Effector memory CD4-positive, alpha-beta T cell (primary cell): ENCODE results near the gene FARP1.

Experiments
- DNase-seq, 3 donors: peaks; one replicate each; pipeline ENCODE4 v3.0.0-alpha.2; 2020
- H3K27ac ChIP-seq: 2 replicates; pipeline ENCODE4 v1.7.0; 2013; ENCODE audit warnings: mild to moderate bottlenecking, low read length, moderate library complexity; ENCODE audit not compliant: insufficient read depth, poor library complexity, severe bottlenecking
- H3K27me3 ChIP-seq: replicated peaks from 2 replicates; pipeline ENCODE4 v1.7.0; 2013; ENCODE audit warnings: mild to moderate bottlenecking, low read length; ENCODE audit not compliant: insufficient read depth, control insufficient read depth, poor library complexity, severe bottlenecking
- H3K36me3 ChIP-seq: 2 replicates; pipeline ENCODE4 v1.7.0; 2013; ENCODE audit warnings: mild to moderate bottlenecking, low read length, moderate library complexity; ENCODE audit not compliant: control insufficient read depth, insufficient read depth
- H3K4me1 ChIP-seq: 2 replicates; pipeline ENCODE4 v1.7.0; 2013; ENCODE audit warnings: low read length, mild to moderate bottlenecking; ENCODE audit not compliant: control insufficient read depth, insufficient read depth, poor library complexity, severe bottlenecking
- H3K4me3 ChIP-seq: 2 replicates; pipeline ENCODE4 v1.7.0; 2013; ENCODE audit warnings: low read length, low read depth, mild to moderate bottlenecking; ENCODE audit not compliant: insufficient read depth, poor library complexity, severe bottlenecking
- H3K9me3 ChIP-seq: 2 replicates; pipeline ENCODE4 v1.7.0; 2013; ENCODE audit warnings: mild to moderate bottlenecking, low read length, moderate library complexity; ENCODE audit not compliant: control insufficient read depth

The FARP1 gene

GRCh38 chr13:98372876-98373275 lies 230.0 kb downstream of the FARP1 start:
- no peak overlapping the region for H3K27ac ChIP-seq
- no peak for DNase-seq
- H3K36me3 ChIP-seq = no peaks in the 10 kb centered on the region
- no peak overlapping the region for H3K4me3 ChIP-seq
- no peaks in the 10 kb centered on the region for H3K27me3 ChIP-seq
- H3K4me1 ChIP-seq = no peaks in the 10 kb centered on the region
- no peaks in the 10 kb centered on the region for H3K9me3 ChIP-seq

- no peaks in the 10 kb centered on the region for H3K27me3 ChIP-seq
- no peak for DNase-seq
- no peak overlapping the region for H3K27ac ChIP-seq
- no peak overlapping the region for H3K4me3 ChIP-seq
- H3K9me3 ChIP-seq = no peaks in the 10 kb centered on the region
- H3K36me3 ChIP-seq = no peaks in the 10 kb centered on the region
- no peaks in the 10 kb centered on the region for H3K4me1 ChIP-seq
These were observed 231.9 kb downstream of the FARP1 start for GRCh38 chr13:98374750-98375149.

GRCh38 chr13:98377635-98378378 lies 234.9 kb downstream of the FARP1 start:
- H3K4me1 ChIP-seq = no peaks in the 10 kb centered on the region
- no peaks in the 10 kb centered on the region for H3K36me3 ChIP-seq
- H3K27ac ChIP-seq = no peak overlapping the region
- peaks cover 3% of the 10 kb centered on the region for H3K27me3 ChIP-seq
- H3K4me3 ChIP-seq = no peak overlapping the region
- no peak for DNase-seq
- no peaks in the 10 kb centered on the region for H3K9me3 ChIP-seq

- H3K4me3 ChIP-seq = no peak overlapping the region
- no peaks in the 10 kb centered on the region for H3K4me1 ChIP-seq
- no peaks in the 10 kb centered on the region for H3K36me3 ChIP-seq
- peaks cover 3% of the 10 kb centered on the region for H3K27me3 ChIP-seq
- no peaks in the 10 kb centered on the region for H3K9me3 ChIP-seq
- DNase-seq = no peak
- H3K27ac ChIP-seq = no peak overlapping the region
These were observed 241.8 kb downstream of the FARP1 start for GRCh38 chr13:98384739-98385138.

- H3K4me1 ChIP-seq = no peaks in the 10 kb centered on the region
- H3K4me3 ChIP-seq = no peak overlapping the region
- H3K9me3 ChIP-seq = no peaks in the 10 kb centered on the region
- H3K27ac ChIP-seq = no peak overlapping the region
- no peak for DNase-seq
- H3K27me3 ChIP-seq = peaks cover 3% of the 10 kb centered on the region
- no peaks in the 10 kb centered on the region for H3K36me3 ChIP-seq
These were observed 242.7 kb downstream of the FARP1 start for GRCh38 chr13:98385606-98386005.

- H3K9me3 ChIP-seq = no peaks in the 10 kb centered on the region
- H3K27ac ChIP-seq = no peak overlapping the region
- H3K4me1 ChIP-seq = no peaks in the 10 kb centered on the region
- no peak overlapping the region for H3K4me3 ChIP-seq
- H3K27me3 ChIP-seq = peaks cover 3% of the 10 kb centered on the region
- H3K36me3 ChIP-seq = no peaks in the 10 kb centered on the region
- no peak for DNase-seq
These were observed 243.7 kb downstream of the FARP1 start for GRCh38 chr13:98386637-98387036.

- no peak for DNase-seq
- H3K9me3 ChIP-seq = no peaks in the 10 kb centered on the region
- no peaks in the 10 kb centered on the region for H3K27me3 ChIP-seq
- no peak overlapping the region for H3K27ac ChIP-seq
- no peaks in the 10 kb centered on the region for H3K4me1 ChIP-seq
- H3K36me3 ChIP-seq = no peaks in the 10 kb centered on the region
- no peak overlapping the region for H3K4me3 ChIP-seq
These were observed 246.4 kb downstream of the FARP1 start for GRCh38 chr13:98389319-98389718.

- H3K9me3 ChIP-seq = no peaks in the 10 kb centered on the region
- no peaks in the 10 kb centered on the region for H3K27me3 ChIP-seq
- H3K4me1 ChIP-seq = no peaks in the 10 kb centered on the region
- H3K27ac ChIP-seq = no peak overlapping the region
- no peak overlapping the region for H3K4me3 ChIP-seq
- DNase-seq = no peak
- H3K36me3 ChIP-seq = no peaks in the 10 kb centered on the region
These were observed 247.3 kb downstream of the FARP1 start for GRCh38 chr13:98390086-98390715.

GRCh38 chr13:98393873-98394272 lies 251.0 kb downstream of the FARP1 start:
- no peak for DNase-seq
- no peak overlapping the region for H3K27ac ChIP-seq

GRCh38 chr13:98394820-98395510 lies 252.1 kb downstream of the FARP1 start:
- no peaks in the 10 kb centered on the region for H3K27me3 ChIP-seq
- DNase-seq = no peak
- H3K4me3 ChIP-seq = no peak overlapping the region
- H3K27ac ChIP-seq = no peak overlapping the region
- no peaks in the 10 kb centered on the region for H3K9me3 ChIP-seq
- no peaks in the 10 kb centered on the region for H3K4me1 ChIP-seq
- H3K36me3 ChIP-seq = no peaks in the 10 kb centered on the region

More at GRCh38 chr13:98393873-98394272, 251.0 kb downstream of the FARP1 start:
- no peaks in the 10 kb centered on the region for H3K27me3 ChIP-seq
- no peaks in the 10 kb centered on the region for H3K36me3 ChIP-seq
- no peaks in the 10 kb centered on the region for H3K9me3 ChIP-seq
- no peaks in the 10 kb centered on the region for H3K4me1 ChIP-seq
- H3K4me3 ChIP-seq = no peak overlapping the region
